A673 (cell line): Measurements from ENCODE around the gene TCF7.

Experiments used
- EZH2 ChIP-seq: fragments of 200-600 bp; sonication (generic); IDR thresholded peaks from 2 replicates; pipeline ENCODE4 v1.6.1; 2017; ENCODE audit warnings: borderline replicate concordance, low read depth, mild to moderate bottlenecking, mixed read lengths, antibody characterized with exemption, low read length; ENCODE audit not compliant: poor library complexity, severe bottlenecking
- TF ChIP-seq, protein P1 (sequence below): fragments of 300-800, 200-600 bp; sonication (generic); conservative IDR thresholded peaks from 2 replicates; pipeline ENCODE4 v1.5.1; 2017; ENCODE audit warnings: low read depth, mild to moderate bottlenecking, antibody characterized with exemption, low read length, moderate library complexity, mixed read lengths

DNA sequence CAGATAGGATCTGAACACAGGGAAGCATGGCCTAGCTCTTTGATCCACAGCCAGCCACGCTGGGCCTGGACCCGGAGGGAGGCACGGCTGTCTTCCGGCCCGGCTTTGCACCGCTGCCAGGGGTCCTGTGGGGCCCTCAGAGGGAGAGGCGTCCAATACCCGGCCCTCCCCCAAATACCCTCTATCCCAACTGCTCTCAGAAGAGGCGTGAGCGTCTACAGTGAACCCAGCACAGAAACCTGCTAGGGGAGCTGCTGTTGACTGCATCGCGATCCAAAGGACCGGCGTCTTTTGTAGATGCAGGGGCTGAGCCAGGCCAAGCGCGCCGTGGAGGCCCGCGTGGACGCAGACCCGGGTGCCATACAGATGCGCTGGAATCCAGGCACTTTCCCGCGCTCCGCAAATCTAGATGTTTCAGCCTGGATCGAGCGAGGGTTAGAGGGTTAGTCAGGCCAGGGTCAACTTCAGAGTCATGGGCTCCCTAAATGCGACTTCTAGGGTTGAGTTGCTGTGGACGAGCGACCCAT is 1.1 kb upstream of the TCF7 start:
- TF ChIP-seq, protein P1, sequence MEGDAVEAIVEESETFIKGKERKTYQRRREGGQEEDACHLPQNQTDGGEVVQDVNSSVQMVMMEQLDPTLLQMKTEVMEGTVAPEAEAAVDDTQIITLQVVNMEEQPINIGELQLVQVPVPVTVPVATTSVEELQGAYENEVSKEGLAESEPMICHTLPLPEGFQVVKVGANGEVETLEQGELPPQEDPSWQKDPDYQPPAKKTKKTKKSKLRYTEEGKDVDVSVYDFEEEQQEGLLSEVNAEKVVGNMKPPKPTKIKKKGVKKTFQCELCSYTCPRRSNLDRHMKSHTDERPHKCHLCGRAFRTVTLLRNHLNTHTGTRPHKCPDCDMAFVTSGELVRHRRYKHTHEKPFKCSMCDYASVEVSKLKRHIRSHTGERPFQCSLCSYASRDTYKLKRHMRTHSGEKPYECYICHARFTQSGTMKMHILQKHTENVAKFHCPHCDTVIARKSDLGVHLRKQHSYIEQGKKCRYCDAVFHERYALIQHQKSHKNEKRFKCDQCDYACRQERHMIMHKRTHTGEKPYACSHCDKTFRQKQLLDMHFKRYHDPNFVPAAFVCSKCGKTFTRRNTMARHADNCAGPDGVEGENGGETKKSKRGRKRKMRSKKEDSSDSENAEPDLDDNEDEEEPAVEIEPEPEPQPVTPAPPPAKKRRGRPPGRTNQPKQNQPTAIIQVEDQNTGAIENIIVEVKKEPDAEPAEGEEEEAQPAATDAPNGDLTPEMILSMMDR: no peak
- TF ChIP-seq EZH2: no peak
